ENCODE data around the gene TCP11.

The TCP11 gene

GRCh38 chr6:35090734-35091133 lies 50.4 kb downstream of the TCP11 start:
- DNase-seq = no peak

GRCh38 chr6:35089935-35090505 lies 51.1 kb downstream of the TCP11 start:
- DNase-seq = no peak

- DNase-seq = no peak
These were observed 51.8 kb downstream of the TCP11 start for GRCh38 chr6:35089216-35089934.

GRCh38 chr6:35088281-35089215 lies 52.6 kb downstream of the TCP11 start:
- DNase-seq = no peak

GRCh38 chr6:35087361-35088280 lies 53.5 kb downstream of the TCP11 start:
- no peak for DNase-seq

GRCh38 chr6:35086636-35087360 lies 54.3 kb downstream of the TCP11 start:
- DNase-seq = no peak

GRCh38 chr6:35086282-35086632 lies 54.9 kb downstream of the TCP11 start:
- no peak for DNase-seq

GRCh38 chr6:35085359-35086281 lies 55.5 kb downstream of the TCP11 start:
- DNase-seq = no peak

GRCh38 chr6:35084511-35085203 lies 56.5 kb downstream of the TCP11 start:
- DNase-seq = no peak

- DNase-seq = no peak
These were observed 57.1 kb downstream of the TCP11 start for GRCh38 chr6:35084041-35084491.

- DNase-seq = no peak
These were observed 57.6 kb downstream of the TCP11 start for GRCh38 chr6:35083507-35083906.

- DNase-seq = no peak
These were observed 58.3 kb downstream of the TCP11 start for GRCh38 chr6:35082733-35083403.

- DNase-seq = no peak
These were observed 59.0 kb downstream of the TCP11 start for GRCh38 chr6:35082046-35082732.

- no peak for DNase-seq
These were observed 59.7 kb downstream of the TCP11 start for GRCh38 chr6:35081426-35081851.

- no peak for DNase-seq
These were observed 60.2 kb downstream of the TCP11 start for GRCh38 chr6:35080821-35081425.

GRCh38 chr6:35080016-35080680 lies 61.0 kb downstream of the TCP11 start:
- DNase-seq = no peak

- no peak for DNase-seq
These were observed 61.7 kb downstream of the TCP11 start for GRCh38 chr6:35079311-35080000.
